B cell (primary cell): ENCODE data around the gene MBD3L3.
"Not testable (repeated sequence)": the region's sequence is repeated elsewhere in the genome, so short reads cannot be mapped to it uniquely, and the experiment has no call there.

Experiments used
- EZH2 ChIP-seq: IDR thresholded peaks from 2 replicates; pipeline ENCODE4 v1.6.1; 2012; ENCODE audit warnings: borderline replicate concordance, low read depth, mild to moderate bottlenecking, moderate library complexity, low read length; ENCODE audit not compliant: insufficient read depth, poor library complexity, severe bottlenecking
- TF ChIP-seq, protein P1 (sequence below): fragments of 200-600 bp; IDR thresholded peaks from one replicate; pipeline ENCODE4 v1.8.0; 2022; ENCODE audit warnings: antibody characterized with exemption, mild to moderate bottlenecking

DNA sequence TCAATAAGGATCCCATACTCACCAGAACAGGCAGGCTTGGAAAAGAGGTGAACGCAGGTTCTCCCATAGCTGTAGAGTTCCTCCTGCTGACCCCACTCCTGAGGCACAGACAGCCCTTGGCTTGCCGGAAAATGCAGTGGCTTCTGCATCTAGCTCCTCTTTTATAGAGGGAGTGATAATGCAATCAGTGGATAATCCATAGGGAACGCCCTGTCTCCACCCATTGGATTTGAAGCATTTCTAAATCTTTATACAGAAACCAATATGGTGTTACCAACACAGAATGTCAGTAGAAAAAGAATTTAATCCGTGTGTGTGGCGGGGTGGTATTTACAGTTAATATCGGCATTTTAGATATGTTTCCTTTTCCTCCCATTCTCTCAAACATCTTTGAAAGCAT lies 37.1 kb downstream of the MBD3L3 start, which contains the start of gene MBD3L2B:
- TF ChIP-seq, protein P1, sequence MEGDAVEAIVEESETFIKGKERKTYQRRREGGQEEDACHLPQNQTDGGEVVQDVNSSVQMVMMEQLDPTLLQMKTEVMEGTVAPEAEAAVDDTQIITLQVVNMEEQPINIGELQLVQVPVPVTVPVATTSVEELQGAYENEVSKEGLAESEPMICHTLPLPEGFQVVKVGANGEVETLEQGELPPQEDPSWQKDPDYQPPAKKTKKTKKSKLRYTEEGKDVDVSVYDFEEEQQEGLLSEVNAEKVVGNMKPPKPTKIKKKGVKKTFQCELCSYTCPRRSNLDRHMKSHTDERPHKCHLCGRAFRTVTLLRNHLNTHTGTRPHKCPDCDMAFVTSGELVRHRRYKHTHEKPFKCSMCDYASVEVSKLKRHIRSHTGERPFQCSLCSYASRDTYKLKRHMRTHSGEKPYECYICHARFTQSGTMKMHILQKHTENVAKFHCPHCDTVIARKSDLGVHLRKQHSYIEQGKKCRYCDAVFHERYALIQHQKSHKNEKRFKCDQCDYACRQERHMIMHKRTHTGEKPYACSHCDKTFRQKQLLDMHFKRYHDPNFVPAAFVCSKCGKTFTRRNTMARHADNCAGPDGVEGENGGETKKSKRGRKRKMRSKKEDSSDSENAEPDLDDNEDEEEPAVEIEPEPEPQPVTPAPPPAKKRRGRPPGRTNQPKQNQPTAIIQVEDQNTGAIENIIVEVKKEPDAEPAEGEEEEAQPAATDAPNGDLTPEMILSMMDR: not testable (repeated sequence)
- TF ChIP-seq EZH2: not testable (repeated sequence)
